Left hindlimb (tissue), 1 donor: ENCODE results near the gene TAF7.
"Not testable (repeated sequence)": the region's sequence is repeated elsewhere in the genome, so short reads cannot be mapped to it uniquely, and the experiment has no call there.

Source experiments
- DNase-seq: peaks from one replicate; pipeline ENCODE4 v3.0.0-alpha.2; 2018

Gene TAF7

DNA sequence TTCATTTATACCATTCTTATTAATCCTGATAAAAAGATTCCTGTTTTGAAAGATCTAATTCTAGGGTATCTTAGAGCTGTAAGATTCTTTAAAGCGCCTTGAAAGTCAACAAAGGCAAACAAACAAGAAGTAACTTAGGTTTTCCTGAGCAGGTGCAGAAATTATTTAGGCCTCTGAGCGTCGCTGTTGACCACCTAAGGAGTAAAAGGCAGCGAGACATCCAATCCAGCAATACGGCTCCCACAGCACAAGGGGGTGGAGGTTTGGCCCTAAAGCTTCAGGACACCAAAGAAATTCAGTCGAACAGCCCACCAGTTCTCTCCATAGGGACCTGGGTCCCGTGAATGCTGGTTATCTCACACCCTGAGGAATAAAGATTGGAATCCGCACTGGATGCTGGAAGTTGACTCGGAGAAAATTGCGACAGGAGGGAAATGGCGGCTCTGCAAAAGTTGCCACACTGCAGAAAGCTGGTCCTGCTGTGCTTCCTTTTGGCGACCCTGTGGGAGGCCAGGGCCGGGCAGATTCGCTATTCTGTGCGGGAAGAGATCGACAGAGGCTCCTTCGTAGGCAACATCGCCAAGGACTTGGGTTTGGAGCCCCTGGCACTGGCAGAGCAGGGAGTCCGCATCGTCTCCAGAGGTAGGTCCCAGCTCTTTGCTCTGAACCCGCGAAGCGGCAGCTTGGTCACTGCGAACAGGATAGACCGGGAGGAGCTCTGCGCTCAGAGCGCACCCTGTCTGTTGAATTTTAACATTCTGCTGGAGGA lies 18.1 kb upstream of the TAF7 start, which contains the start of gene PCDHGA2:
Gene PCDHGA2 (plus strand): TSS at position 223 of the 769 bp plus-strand sequence.
- no peak for DNase-seq

DNA sequence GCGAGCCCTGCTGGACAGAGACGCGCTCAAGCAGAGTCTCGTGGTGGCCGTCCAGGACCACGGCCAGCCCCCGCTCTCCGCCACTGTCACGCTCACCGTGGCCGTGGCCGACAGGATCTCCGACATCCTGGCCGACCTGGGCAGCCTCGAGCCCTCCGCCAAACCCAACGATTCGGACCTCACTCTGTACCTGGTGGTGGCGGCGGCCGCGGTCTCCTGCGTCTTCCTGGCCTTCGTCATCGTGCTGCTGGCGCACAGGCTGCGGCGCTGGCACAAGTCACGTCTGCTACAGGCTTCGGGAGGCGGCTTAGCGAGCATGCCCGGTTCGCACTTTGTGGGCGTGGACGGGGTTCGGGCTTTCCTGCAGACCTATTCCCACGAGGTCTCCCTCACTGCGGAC lies 12.0 kb upstream of the TAF7 start:
- DNase-seq: not testable (repeated sequence)

DNA sequence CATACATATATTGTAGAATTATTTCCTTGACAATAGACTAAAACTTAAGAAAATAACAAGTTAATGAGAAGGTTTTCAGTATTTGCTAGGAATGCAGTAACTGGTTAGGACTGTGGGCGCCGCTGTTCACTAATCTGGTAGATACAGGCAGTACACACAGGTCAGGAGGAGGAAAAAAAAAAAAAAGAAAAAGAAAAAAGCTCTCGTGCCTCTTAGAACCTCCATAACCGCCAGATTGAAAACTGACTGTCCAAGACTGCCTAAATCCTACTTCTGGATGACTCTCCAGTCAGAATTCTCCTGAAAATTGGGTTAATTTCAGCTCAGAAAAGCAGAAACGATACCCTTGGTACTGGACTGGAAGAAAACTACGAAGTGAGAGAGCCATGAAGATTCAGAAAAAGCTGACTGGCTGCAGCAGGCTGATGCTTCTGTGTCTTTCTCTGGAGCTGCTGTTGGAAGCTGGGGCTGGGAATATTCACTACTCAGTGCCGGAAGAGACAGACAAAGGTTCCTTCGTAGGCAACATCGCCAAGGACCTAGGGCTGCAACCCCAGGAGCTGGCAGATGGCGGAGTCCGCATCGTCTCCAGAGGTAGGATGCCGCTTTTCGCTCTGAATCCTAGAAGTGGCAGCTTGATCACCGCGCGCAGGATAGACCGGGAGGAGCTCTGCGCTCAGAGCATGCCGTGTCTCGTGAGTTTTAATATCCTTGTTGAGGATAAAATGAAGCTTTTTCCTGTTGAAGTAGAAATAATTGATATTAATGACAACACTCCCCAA lies 9.9 kb upstream of the TAF7 start, which contains the start of gene PCDHGA1:
Gene PCDHGA1 (plus strand): TSS at position 216 of the 782 bp plus-strand sequence.
- no peak for DNase-seq

DNA sequence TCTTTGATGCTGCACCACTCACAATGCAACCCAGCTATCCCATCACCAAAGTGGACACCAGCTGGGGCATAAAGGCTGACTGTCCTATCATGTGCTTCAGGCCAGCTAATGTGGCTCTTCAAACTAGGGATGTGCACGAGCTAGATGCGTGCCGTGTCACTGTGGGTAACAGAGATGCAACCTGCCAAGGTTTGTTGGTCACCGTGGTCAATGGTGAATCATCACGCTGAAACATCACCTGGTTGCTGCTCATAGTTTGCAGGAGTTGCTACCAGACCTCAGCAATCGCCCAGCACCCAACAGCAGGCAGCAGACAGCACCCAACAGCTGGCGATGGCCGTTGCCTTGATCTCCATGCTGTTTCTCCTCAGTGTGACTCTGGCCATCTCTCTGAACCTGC lies 7.6 kb upstream of the TAF7 start:
- DNase-seq: no peak

DNA sequence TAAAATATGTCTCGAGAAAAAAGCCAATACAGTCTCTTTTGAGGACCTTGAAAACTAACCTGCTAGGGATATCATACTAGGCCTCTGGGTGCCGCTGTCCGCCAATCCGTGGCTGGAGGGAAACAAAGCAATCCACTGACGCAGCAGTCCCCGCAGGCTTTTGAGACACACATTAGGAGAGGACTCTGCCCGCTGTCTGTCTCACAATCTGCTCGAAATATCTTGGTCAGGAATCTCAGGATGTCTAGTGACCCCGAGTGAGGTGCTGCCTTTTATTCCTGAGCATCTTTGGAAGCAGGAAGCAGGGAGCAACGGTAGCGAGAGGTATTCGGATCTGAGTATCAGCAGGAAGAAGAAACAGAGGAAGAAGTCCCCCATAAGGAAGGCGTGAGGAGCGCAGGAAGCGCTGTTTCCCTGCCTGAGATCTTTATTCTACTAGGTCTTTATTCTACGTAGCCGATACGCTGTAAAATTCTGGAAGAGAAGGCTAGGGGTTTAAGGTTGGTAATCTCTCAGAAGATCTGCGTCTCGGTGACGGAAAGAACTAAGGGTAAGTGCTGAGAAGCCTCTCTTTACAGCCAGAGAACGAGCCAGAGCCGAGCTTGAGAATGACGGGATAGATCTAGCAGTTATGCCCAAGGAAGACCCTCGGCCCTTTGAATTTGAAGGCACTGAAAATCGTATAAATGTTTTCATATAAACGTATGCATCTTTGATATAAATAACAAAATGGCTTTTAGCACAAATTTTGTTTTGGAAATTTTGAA lies 5.7 kb upstream of the TAF7 start:
- DNase-seq: peak; percentile 46

DNA sequence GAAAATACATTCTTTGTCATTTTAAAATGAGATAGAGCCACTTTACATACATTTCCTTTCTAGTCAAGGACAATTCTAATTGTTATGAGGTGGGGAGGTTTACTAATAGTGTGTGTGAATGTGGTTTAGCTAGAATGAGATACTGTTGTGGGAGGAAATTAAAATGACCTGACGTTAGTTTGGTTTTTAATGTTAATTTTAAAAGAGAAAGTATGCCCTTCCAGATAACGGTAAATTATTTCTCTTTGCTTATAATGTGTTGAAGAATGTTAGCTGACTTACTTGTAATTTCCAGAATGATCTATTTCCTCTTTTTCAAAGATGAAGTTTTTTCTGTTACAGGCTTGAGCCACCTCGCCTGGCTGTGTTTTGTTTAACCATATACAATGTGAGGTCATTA lies 1.7 kb upstream of the TAF7 start:
- no peak for DNase-seq

DNA sequence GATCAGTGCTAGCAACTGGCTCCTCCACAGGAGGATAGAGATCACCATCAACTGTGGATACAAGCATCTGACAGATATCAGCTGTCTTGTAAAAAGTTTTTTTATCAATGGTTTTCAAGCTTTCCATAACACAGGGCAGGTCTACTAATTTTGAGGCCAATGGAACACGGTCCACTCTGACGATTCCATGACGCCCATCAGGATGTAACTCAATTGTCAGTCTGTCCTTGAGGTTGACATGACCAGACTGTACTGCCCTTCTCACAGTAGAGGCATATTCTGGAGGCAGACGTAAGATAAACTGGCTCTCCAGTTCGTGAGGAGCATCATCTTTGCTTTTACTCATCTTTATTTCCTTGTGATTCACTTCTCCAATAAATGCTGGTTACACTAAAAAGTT lies 885 bp downstream of the TAF7 start:
- no peak for DNase-seq

DNA sequence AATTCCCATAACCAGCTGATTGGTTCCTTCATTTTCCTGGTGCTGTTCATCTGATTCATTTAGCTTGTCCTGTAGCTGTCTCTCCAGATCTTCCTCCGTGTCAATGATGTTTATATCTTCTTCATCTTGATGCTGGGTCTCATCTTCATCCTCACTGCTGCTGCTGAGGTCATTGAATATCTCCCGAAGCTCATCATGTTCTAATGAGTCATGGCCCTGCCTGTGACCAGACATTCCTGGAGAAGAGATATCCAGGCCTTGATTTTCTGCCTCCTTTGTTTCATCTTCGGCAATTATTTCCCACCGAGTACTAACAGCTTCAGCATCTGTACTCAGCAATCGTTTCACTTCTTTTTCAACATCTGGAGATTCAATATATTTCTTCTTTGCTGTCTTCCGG lies 1.4 kb downstream of the TAF7 start:
- DNase-seq: no peak

DNA sequence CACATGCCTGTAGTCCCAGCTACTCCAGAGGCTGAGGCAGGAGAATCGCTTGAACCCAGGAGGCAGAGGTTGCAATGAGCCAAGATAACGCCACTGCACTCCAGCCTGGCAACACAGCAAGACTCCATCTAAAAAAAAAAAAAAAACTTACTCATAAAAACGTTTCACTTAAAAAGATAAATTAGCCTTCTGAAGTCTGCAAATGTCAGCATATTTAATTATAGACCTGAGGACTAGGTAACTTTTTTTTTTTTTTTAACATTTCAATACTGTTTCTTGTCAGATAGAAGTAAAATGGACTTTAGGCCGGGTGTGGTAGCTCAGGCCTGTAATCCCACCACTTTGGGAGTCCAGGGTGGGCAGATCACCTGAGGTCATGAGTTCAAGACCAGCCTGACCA lies 3.6 kb downstream of the TAF7 start:
- not testable (repeated sequence) for DNase-seq

DNA sequence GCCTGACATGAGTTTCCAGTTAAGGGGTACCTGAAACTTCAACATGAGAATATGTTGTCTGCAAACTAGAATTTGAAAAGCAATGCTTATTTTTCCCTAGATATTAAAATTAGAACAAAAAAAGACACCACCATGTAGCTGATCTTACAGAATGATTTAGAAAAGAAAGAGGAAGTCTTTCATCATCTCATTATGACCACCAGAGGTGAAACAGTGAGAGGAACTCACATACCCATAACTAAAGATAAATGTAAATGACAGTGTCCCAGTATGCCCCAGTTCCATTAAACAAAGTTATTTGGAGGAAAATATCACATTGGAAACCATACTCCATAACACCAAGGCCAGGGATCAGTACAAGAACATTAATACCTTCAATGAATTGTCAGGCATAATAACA lies 6.9 kb downstream of the TAF7 start:
- no peak for DNase-seq

DNA sequence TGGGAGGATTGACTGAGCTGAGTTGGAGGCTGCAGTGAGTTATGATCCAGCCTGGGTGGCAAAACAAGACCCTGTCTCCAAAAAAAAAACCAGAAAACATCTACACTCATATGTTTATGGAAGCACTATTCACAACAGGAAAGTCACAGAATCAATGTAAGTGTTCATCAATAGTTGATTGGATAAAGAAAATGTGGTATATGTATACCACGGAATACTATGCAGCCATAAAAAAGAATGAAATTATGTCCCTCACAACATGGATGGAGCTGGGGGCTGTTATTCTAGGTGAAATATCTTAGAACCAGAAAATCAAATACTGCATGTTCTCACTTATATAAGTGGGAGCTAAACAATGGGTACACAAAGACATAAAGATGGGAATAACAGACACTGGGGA lies 14.0 kb downstream of the TAF7 start:
- no peak for DNase-seq

DNA sequence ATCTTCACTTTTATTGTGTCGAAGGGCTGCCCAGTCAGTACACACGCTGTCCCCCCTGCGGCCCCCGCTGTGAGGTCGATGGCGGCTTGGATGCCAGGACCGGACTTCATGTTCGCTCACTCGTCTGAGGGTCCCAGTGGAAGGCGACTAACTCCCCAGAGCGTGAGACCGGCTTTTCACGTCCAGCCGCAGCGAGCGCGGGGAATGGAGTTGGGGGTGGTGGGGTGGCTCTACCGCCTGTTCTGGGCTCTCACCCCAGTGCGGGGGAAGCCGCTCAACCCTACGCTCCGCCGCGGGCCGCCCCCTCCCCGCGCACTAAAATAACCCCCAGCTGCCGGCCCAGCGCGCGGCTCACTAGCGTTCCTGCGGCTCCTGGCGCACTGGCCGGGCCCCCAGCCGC lies 16.8 kb downstream of the TAF7 start, which contains the start of gene SLC25A2:
Gene SLC25A2 (minus strand): TSS at position 294 of the 400 bp plus-strand sequence. CDS start 184 bp downstream, at position 110.
- no peak for DNase-seq

DNA sequence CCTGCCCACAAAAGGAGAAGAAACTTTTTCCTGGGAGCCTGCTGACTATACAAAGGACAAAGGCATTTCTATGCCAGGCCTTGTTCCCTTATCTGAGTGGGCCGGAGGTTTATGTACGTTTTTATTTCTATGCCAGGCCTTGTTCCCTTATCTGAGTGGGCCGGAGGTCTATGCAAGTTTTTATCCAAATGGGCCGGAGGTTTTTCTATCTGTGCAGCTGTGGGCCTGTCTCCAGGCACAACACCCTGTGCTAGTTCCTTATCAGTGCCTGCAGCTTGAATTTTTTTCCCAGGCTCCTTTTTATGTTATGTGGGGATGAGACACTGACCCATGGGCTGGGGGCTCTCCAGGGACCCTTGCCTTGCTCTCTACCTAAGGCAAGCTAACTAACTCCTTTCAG lies 22.2 kb downstream of the TAF7 start:
- DNase-seq: no peak

DNA sequence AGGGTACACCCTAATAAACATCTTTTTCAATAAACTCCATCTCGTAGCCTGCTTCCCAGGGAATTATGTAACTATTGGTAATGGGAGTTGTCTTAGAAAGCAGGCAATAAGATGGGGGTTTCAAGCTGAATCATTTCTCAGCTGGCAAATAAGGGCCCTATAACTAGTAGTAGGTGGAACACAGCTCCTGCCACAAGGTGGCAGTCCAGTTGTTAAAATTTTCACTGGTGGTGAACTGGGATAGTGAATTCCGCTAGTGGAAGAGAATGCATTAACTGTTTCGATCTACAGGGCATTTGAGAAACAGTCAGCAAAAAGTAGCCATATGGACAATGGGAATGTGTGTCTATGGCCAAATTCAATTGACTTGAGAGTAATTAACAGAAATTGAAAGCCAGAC lies 47.7 kb downstream of the TAF7 start:
- DNase-seq: no peak

DNA sequence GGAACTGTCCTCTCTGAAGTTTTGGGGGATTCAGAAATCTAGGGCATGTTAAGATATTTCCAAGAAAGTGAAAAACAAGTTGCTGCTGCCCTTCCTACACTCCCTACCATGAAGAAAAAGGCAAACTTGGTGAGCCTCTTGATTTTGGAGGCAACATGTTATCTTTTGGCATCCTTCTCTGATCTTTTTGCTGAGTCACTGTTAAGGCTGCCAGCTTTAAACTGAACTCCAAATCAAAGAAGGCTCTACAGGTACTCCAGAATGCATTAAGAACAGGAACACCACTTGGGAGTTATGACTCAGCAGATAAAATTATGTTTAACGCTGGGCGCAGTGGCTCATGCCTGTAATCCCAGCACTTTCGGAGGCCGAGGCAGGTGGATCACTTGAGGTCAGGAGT lies 51.4 kb downstream of the TAF7 start:
- DNase-seq: no peak
